Neuronal stem cell (in vitro differentiated cells): ENCODE results near the gene PLEK2.
A peak's percentile ranks its signal among the peaks of the same experiment; 100 is the strongest.

Experiments
- DNase-seq: peaks from one replicate; pipeline ENCODE4 v3.0.0-alpha.2; 2013; ENCODE audit warnings: low spot score
- H2AFZ ChIP-seq: one replicate; pipeline ENCODE4 v1.6.1; 2013; ENCODE audit warnings: mild to moderate bottlenecking, low read length, inconsistent platforms
- H2AK5ac ChIP-seq: 2 replicates; pipeline ENCODE4 v1.6.1; 2013; ENCODE audit warnings: low read depth, mild to moderate bottlenecking, inconsistent platforms, low read length, moderate library complexity, mixed read lengths
- H2BK120ac ChIP-seq: 2 replicates; pipeline ENCODE4 v1.6.1; 2013; ENCODE audit warnings: low read depth, mild to moderate bottlenecking, inconsistent platforms, low read length, moderate library complexity, mixed read lengths
- H2BK12ac ChIP-seq: one replicate; pipeline ENCODE4 v1.6.1; 2013; ENCODE audit warnings: low read length, inconsistent platforms
- H2BK15ac ChIP-seq: 2 replicates; pipeline ENCODE4 v1.6.1; 2013; ENCODE audit warnings: mild to moderate bottlenecking, low read length, inconsistent platforms, mixed read lengths
- H2BK5ac ChIP-seq: one replicate; pipeline ENCODE4 v1.6.1; 2013; ENCODE audit warnings: inconsistent platforms, mild to moderate bottlenecking, low read length, moderate library complexity
- H3K14ac ChIP-seq: one replicate; pipeline ENCODE4 v1.6.1; 2013; ENCODE audit warnings: low read length, inconsistent platforms
- H3K18ac ChIP-seq: 2 replicates; pipeline ENCODE4 v1.6.1; 2013; ENCODE audit warnings: low read length, inconsistent platforms
- H3K23ac ChIP-seq: 2 replicates; pipeline ENCODE4 v1.6.1; 2013; ENCODE audit warnings: low read depth, mild to moderate bottlenecking, mixed read lengths, low read length, inconsistent platforms; ENCODE audit not compliant: poor library complexity
- H3K27ac ChIP-seq: replicated peaks from 3 replicates; pipeline ENCODE4 v1.5.1; 2013; ENCODE audit warnings: low read length, inconsistent platforms
- H3K27me3 ChIP-seq, 3 experiments: 2 replicates each; pipeline ENCODE4 v1.6.1; 2013; ENCODE audit warnings: low read length in 3 of 3, mild to moderate bottlenecking in 2 of 3, inconsistent platforms in 1 of 3, low read depth in 1 of 3, mixed read lengths in 1 of 3, moderate library complexity in 1 of 3; ENCODE audit not compliant: control insufficient read depth in 3 of 3, insufficient read depth in 3 of 3
- H3K36me3 ChIP-seq, 2 donors: replicated peaks in 1 of 2; 2 replicates each; pipeline ENCODE4 v1.6.1; 2013; ENCODE audit warnings: low read length in 2 of 2; ENCODE audit not compliant: control insufficient read depth in 2 of 2, insufficient read depth in 2 of 2
- H3K4ac ChIP-seq: 2 replicates; pipeline ENCODE4 v1.6.1; 2013; ENCODE audit warnings: inconsistent platforms, mild to moderate bottlenecking, low read length, moderate library complexity
- H3K4me1 ChIP-seq, 2 donors: 1 replicate in 1 of 2; 2 replicates in 1 of 2; pipeline ENCODE4 v1.6.1; 2013; ENCODE audit warnings: low read length in 2 of 2, low read depth in 1 of 2; ENCODE audit not compliant: control insufficient read depth in 2 of 2, insufficient read depth in 1 of 2
- H3K4me2 ChIP-seq: one replicate; pipeline ENCODE4 v1.6.1; 2013; ENCODE audit warnings: mild to moderate bottlenecking, low read length, inconsistent platforms; ENCODE audit not compliant: insufficient read depth, poor library complexity, severe bottlenecking
- H3K4me3 ChIP-seq, 2 donors: 2 replicates each; pipeline ENCODE4 v1.5.1; 2013; ENCODE audit warnings: low read length in 2 of 2, mild to moderate bottlenecking in 2 of 2, inconsistent platforms in 1 of 2, moderate library complexity in 1 of 2
- H3K79me1 ChIP-seq: one replicate; pipeline ENCODE4 v1.6.1; 2013; ENCODE audit warnings: low read depth, mild to moderate bottlenecking, inconsistent platforms, low read length, moderate library complexity
- H3K9ac ChIP-seq: one replicate; pipeline ENCODE4 v1.6.1; 2013; ENCODE audit warnings: mild to moderate bottlenecking, low read depth, low read length, inconsistent platforms; ENCODE audit not compliant: poor library complexity
- H3K9me3 ChIP-seq, 2 donors: replicated peaks in 1 of 2; 2 replicates each; pipeline versions ENCODE3 to v1.6.1; 2013; ENCODE audit warnings: low read length in 2 of 2, mild to moderate bottlenecking in 2 of 2, inconsistent platforms in 1 of 2, low read depth in 1 of 2, mixed read lengths in 1 of 2, moderate library complexity in 1 of 2; ENCODE audit not compliant: control insufficient read depth in 2 of 2, insufficient read depth in 1 of 2
- H4K8ac ChIP-seq: one replicate; pipeline ENCODE4 v1.6.1; 2013; ENCODE audit warnings: low read depth, mild to moderate bottlenecking, inconsistent platforms, low read length, moderate library complexity
- H4K91ac ChIP-seq: one replicate; pipeline ENCODE4 v1.6.1; 2013; ENCODE audit warnings: low read length, low read depth, mild to moderate bottlenecking, inconsistent platforms; ENCODE audit not compliant: poor library complexity
- WGBS, 2 donors: extraction: QIAGEN DNeasy Blood & Tissue Kit; methylation state at CpG; one replicate each; pipeline ENCODE4 v1.1.7; 2013; ENCODE audit warnings: missing lambda C conversion rate in 2 of 2, mixed read lengths in 1 of 2; ENCODE audit not compliant: insufficient read length in 2 of 2, insufficient replicate concordance in 1 of 2; ENCODE audit errors: extremely low coverage in 2 of 2; 5-methylcytosine and 5-hydroxymethylcytosine counted together

Gene PLEK2

DNA sequence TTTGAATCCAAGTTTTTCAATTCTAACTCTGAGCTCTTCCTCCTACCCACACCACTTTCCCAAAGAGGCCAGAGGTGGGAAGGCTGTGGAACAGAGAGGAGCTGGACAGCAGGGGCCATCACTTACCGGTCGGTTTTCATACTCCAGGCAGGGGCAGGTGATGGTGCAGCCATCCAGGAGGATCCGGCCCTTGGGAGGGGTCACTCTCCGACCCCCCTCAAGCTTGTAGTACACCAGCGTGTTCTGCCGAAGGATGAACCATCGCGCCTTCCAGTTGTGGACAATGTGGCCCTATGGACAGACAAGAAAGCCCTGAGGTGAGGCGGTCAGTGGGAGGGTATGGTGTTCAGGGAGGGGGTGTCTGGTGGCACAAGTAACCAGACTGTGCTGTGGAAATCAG, 14.4 kb downstream of the PLEK2 start:
- H3K27me3 ChIP-seq = no peaks in the 10 kb centered on the region
- WGBS, 2 donors = no CpG with 5 or more reads among the region's 9 CpGs
- H3K9ac ChIP-seq = no peak overlapping the region

DNA sequence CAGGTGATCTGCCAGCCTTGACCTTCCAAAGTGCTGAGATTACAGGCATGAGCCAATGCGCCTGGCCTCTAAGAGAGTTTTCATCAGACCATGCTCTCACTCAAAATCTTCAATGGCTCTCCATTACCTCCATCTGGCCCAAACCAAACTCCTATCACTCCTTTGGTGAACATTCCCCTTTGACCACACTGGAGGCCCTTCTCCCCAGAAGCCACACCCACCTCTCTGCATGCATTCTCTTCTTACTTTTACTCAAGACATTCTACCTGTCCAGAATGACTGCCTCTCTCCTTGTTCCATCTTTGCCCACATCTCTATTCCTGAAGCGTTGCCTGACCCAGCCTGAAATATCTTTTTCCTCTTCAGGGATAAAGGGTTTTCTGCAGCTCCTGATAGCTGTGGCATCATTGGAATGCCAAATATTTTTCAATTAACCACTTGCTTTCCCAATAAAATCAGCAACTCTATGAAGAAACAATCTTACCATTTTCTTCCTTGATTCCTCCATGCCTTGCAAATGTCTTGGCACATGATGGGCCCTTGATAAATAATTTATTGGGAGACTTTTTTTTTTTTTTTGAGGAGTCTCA, 15.5 kb downstream of the PLEK2 start:
- no peak overlapping the region for H4K91ac ChIP-seq
- no peaks in the 10 kb centered on the region for H3K79me1 ChIP-seq
- H3K23ac ChIP-seq = no peak overlapping the region
- no peak overlapping the region for H2BK5ac ChIP-seq
- no peak overlapping the region for H3K4me2 ChIP-seq
- H3K14ac ChIP-seq = no peak overlapping the region
- no peak overlapping the region for H3K4me3 ChIP-seq
- H2AK5ac ChIP-seq = no peak overlapping the region
- no peaks in the 10 kb centered on the region for H3K36me3 ChIP-seq
- H2BK12ac ChIP-seq = no peak overlapping the region
- H3K4me1 ChIP-seq = peaks cover 0 to 4% of the 10 kb centered on the region in 2 donors
- no peak overlapping the region for H3K4ac ChIP-seq
- no peak overlapping the region for H2AFZ ChIP-seq
- H3K9me3 ChIP-seq = no peaks in the 10 kb centered on the region
- WGBS, 2 donors = no CpG with 5 or more reads among the region's 2 CpGs
- H2BK15ac ChIP-seq = no peak overlapping the region
- H3K9ac ChIP-seq = no peak overlapping the region
- no peak overlapping the region for H3K18ac ChIP-seq
- no peak overlapping the region for H4K8ac ChIP-seq
- no peak for DNase-seq
- no peaks in the 10 kb centered on the region for H3K27me3 ChIP-seq
- no peak overlapping the region for H3K27ac ChIP-seq
- no peak overlapping the region for H2BK120ac ChIP-seq

More for the DNA sequence above, 14.4 kb downstream of the PLEK2 start:
- Histone ChIP-seq H3K23ac (no peak overlapping the region), H3K4ac (no peak overlapping the region), H2AK5ac (no peak overlapping the region), H3K36me3 (no peaks in the 10 kb centered on the region), H4K91ac (no peak overlapping the region), H4K8ac (no peak overlapping the region), H3K79me1 (no peaks in the 10 kb centered on the region), H2BK120ac (no peak overlapping the region), H2AFZ (peak overlapping the region; percentile 34), H3K18ac (peak overlapping the region; percentile 20), H2BK15ac (no peak overlapping the region), H3K9me3 (no peaks in the 10 kb centered on the region), H3K4me3 (no peak overlapping the region), H3K4me2 (no peak overlapping the region), H3K4me1 (peaks cover 0 to 4% of the 10 kb centered on the region in 2 donors), H2BK5ac (no peak overlapping the region), H3K14ac (peak overlapping the region; percentile 25), H3K27ac (no peak overlapping the region), H2BK12ac (no peak overlapping the region)
- no peak for DNase-seq

DNA sequence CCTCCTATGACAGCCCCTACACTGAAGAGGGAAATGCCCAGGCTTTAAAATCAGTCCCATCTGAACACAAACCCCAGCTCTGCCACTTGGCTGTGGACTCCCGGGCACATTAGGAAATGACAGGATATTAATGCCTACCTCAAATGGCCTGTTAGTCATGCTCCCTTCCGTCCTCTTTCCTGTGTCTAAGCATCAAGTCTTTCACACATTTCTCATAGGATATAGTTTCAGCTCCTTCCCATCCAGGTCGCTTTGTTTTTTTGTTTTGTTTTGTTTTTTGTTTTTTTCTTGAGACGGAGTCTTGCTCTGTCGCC, 16.1 kb downstream of the PLEK2 start:
- Histone ChIP-seq H3K4me2 (no peak overlapping the region), H3K4me3 (no peak overlapping the region), H3K27me3 (no peaks in the 10 kb centered on the region), H4K91ac (no peak overlapping the region), H2AFZ (peak overlapping the region; percentile 77), H2BK12ac (no peak overlapping the region), H2BK120ac (no peak overlapping the region), H2BK5ac (no peak overlapping the region), H3K4ac (no peak overlapping the region), H3K36me3 (no peaks in the 10 kb centered on the region), H3K23ac (no peak overlapping the region), H3K18ac (no peak overlapping the region), H2BK15ac (no peak overlapping the region), H3K14ac (no peak overlapping the region), H3K9me3 (no peaks in the 10 kb centered on the region), H3K9ac (no peak overlapping the region), H4K8ac (no peak overlapping the region), H3K4me1 (peaks cover 0 to 4% of the 10 kb centered on the region in 2 donors), H3K27ac (no peak overlapping the region), H2AK5ac (no peak overlapping the region), H3K79me1 (no peaks in the 10 kb centered on the region)
- WGBS, 2 donors = no CpG with 5 or more reads among the region's 5 CpGs
- DNase-seq = no peak

DNA sequence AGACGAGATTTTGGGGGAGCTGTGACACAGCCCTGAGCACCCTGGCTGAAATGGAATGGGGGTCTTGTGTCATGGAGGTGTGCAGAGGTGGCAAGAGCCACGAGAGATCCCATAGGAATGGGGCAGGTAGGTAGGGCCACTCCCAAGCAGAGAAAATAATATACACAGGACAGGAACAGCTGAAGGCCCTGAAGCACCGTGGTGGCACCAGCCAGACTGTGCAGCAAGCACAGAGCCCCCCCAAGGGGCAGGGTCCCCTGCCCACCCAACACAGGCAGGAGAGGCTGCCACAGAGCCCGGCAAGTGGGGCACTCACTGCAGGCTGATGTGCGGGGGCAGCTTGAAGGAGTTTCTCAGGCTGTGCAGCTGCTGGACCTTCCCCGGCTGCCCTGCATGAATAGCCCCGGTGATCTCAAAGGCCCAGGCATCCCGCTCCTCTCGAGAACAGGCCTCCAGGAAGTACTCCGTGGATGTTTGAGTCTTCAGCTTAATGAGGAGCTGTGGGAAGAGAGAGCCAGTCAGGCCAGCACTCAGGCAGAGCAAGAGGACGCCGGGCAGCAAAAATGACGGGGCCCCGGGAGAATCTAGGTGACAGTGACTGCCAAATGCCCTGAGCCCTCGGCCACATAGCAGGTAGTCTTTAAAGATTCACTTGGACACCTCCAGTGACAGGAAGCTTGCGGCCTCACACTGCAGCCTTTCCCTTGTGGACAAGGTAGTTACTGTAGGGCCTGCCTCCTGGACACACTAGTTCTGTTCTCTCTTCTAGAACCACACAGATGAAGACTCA, 16.7 kb downstream of the PLEK2 start:
- H3K36me3 ChIP-seq = no peaks in the 10 kb centered on the region
- H2BK12ac ChIP-seq = no peak overlapping the region
- no peak overlapping the region for H3K18ac ChIP-seq
- no peaks in the 10 kb centered on the region for H3K79me1 ChIP-seq
- no peak overlapping the region for H3K14ac ChIP-seq
- H3K4me1 ChIP-seq = peaks cover 0 to 4% of the 10 kb centered on the region in 2 donors
- H3K9me3 ChIP-seq = no peaks in the 10 kb centered on the region
- H2BK5ac ChIP-seq = no peak overlapping the region
- H3K27ac ChIP-seq = no peak overlapping the region
- peak overlapping the region; percentile 29 for H2BK15ac ChIP-seq
- no peak overlapping the region for H3K4me3 ChIP-seq
- no peak overlapping the region for H3K4me2 ChIP-seq
- H3K23ac ChIP-seq = no peak overlapping the region
- no peak overlapping the region for H4K91ac ChIP-seq
- H3K9ac ChIP-seq = no peak overlapping the region
- no peak overlapping the region for H2BK120ac ChIP-seq
- no peaks in the 10 kb centered on the region for H3K27me3 ChIP-seq
- no peak overlapping the region for H2AK5ac ChIP-seq
- no peak for DNase-seq
- peak overlapping the region; percentile 77 for H2AFZ ChIP-seq
- H3K4ac ChIP-seq = no peak overlapping the region
- H4K8ac ChIP-seq = no peak overlapping the region
- WGBS, 2 donors = no CpG with 5 or more reads among the region's 16 CpGs
